HepG2 (cell line): ENCODE results near the gene MAP2K7. TPM values are rescaled to one million over a fixed set of nuclear protein-coding genes. Genes with fewer than 3 reads are reported as not detected.

Source experiments
- DNMT1 ChIP-seq: sonication (generic); formaldehyde crosslinking; IDR thresholded peaks from 2 replicates; pipeline ENCODE4 v1.5.1; 2020; ENCODE audit warnings: mild to moderate bottlenecking, missing genetic modification reagents
- FOXK1 ChIP-seq: sonication (generic); formaldehyde crosslinking; IDR thresholded peaks from 2 replicates; pipeline ENCODE4 v1.4.0; 2020; ENCODE audit warnings: low read depth, missing genetic modification reagents, borderline replicate concordance
- HCFC1 ChIP-seq: fragments of 150-350 bp; IDR thresholded peaks from 2 replicates; pipeline ENCODE4 v1.6.1; 2014; ENCODE audit warnings: low read depth, low read length
- MLX ChIP-seq: IDR thresholded peaks from 2 replicates; pipeline ENCODE4 v1.6.1; 2016
- NCOR1 ChIP-seq: fragments of 200-600 bp; sonication (generic); IDR thresholded peaks from 2 replicates; pipeline ENCODE4 v1.7.0; 2017; ENCODE audit warnings: antibody characterized with exemption, low read length, borderline replicate concordance
- ONECUT2 ChIP-seq: sonication (generic); formaldehyde crosslinking; IDR thresholded peaks from 2 replicates; pipeline ENCODE4 v1.4.0; 2020; ENCODE audit warnings: missing genetic modification reagents
- PPARG ChIP-seq: conservative IDR thresholded peaks from 2 replicates; pipeline ENCODE4 v1.6.1; 2016; ENCODE audit warnings: missing biosample characterization, missing genetic modification reagents
- STAG1 ChIP-seq: sonication (generic); formaldehyde crosslinking; IDR thresholded peaks from 2 replicates; pipeline ENCODE4 v1.4.0; 2020; ENCODE audit warnings: missing genetic modification reagents
- TCF7L2 ChIP-seq: IDR thresholded peaks from 2 replicates; pipeline ENCODE4 v1.6.1; 2011; ENCODE audit warnings: mild to moderate bottlenecking, low read depth, low read length, moderate library complexity
- TERF1 ChIP-seq: sonication (generic); formaldehyde crosslinking; IDR thresholded peaks from 2 replicates; pipeline ENCODE4 v1.8.0; 2022; ENCODE audit warnings: mild to moderate bottlenecking, missing genetic modification reagents, moderate library complexity
- TOPORS ChIP-seq: sonication (generic); formaldehyde crosslinking; IDR thresholded peaks from 2 replicates; pipeline ENCODE4 v1.8.0; 2023; ENCODE audit warnings: mild to moderate bottlenecking, missing genetic modification reagents
- UBTF ChIP-seq: sonication (generic); formaldehyde crosslinking; IDR thresholded peaks from 2 replicates; pipeline ENCODE4 v1.4.0; 2020; ENCODE audit warnings: mild to moderate bottlenecking, missing genetic modification reagents
- ZBTB7A ChIP-seq: sonication (generic); formaldehyde crosslinking; IDR thresholded peaks from 2 replicates; pipeline ENCODE4 v1.8.0; 2022; ENCODE audit warnings: mild to moderate bottlenecking, missing genetic modification reagents
- ZFY ChIP-seq: sonication (generic); formaldehyde crosslinking; IDR thresholded peaks from 2 replicates; pipeline ENCODE4 v1.4.0; 2020; ENCODE audit warnings: missing genetic modification reagents
- ZNF292 ChIP-seq: sonication (generic); formaldehyde crosslinking; IDR thresholded peaks from 2 replicates; pipeline ENCODE4 v1.8.1; 2022; ENCODE audit warnings: mild to moderate bottlenecking, low read depth, missing genetic modification reagents, borderline replicate concordance
- ZNF644 ChIP-seq: IDR thresholded peaks from 2 replicates; pipeline ENCODE4 v1.6.1; 2016; ENCODE audit warnings: low read depth
- ZNF687 ChIP-seq: sonication (generic); formaldehyde crosslinking; IDR thresholded peaks from 2 replicates; pipeline ENCODE4 v1.5.1; 2020; ENCODE audit warnings: mild to moderate bottlenecking, missing genetic modification reagents, moderate library complexity
- ZNF75D ChIP-seq: sonication (generic); formaldehyde crosslinking; IDR thresholded peaks from 2 replicates; pipeline ENCODE4 v1.8.1; 2023; ENCODE audit warnings: missing genetic modification reagents, mild to moderate bottlenecking, borderline replicate concordance
- ZNF766 ChIP-seq: sonication (generic); formaldehyde crosslinking; IDR thresholded peaks from 2 replicates; pipeline ENCODE4 v1.5.0; 2020; ENCODE audit warnings: missing genetic modification reagents, borderline replicate concordance
- polyA plus RNA-seq, 8 experiments: library from polyadenylated mRNA; depleted of rRNA in 3 of 8; stranded (reverse) in 7 of 8; unstranded in 1 of 8; fragments of >200 nt; fragmentation: Illumina TruSeq in 4 of 8; extraction: Trizol in 4 of 8; gene quantifications; 2 replicates each; pipeline versions ENCODE4 v1.2.1 to v1.2.3, GENCODE V29; 2011 to 2016; ENCODE audit warnings: low read depth in 4 of 8, missing spikeins in 1 of 8, mixed read lengths in 1 of 8; ENCODE audit not compliant: insufficient read depth in 1 of 8
- total RNA-seq, 5 experiments: library from RNA; depleted of rRNA; stranded (reverse); fragments of >200 nt; fragmentation: Illumina TruSeq; extraction: Trizol; gene quantifications; 2 replicates each; pipeline ENCODE4 v1.2.3, GENCODE V29; 2016; ENCODE audit warnings: low read depth in 1 of 5

Gene MAP2K7
- total and polyA plus RNA-seq, 2 of the 13 experiments (the other 11 are each of a cell fraction or from before 2014, with no cell fraction given): 9.0 to 10.8 TPM

GRCh38 chr19:7897292-7897691 is 6.4 kb upstream of the MAP2K7 start (continued):
- TF ChIP-seq ZNF687 (CRISPR knock-in tag): peak; percentile 50
- no peak; the same call in 1 of the 2 replicates for TF ChIP-seq MLX (CRISPR knock-in tag)
- TF ChIP-seq TOPORS (CRISPR knock-in tag): no peak
- no peak for TF ChIP-seq ZFY
- TF ChIP-seq ZBTB7A (CRISPR knock-in tag): no peak
- TF ChIP-seq PPARG (CRISPR knock-in tag): no peak
- TF ChIP-seq UBTF: 0 out of 2 replicates have a peak, but pooled peaks have one; percentile 43
- TF ChIP-seq TERF1 (CRISPR knock-in tag): no peak
- no peak for TF ChIP-seq ZNF75D
- 0 out of 2 replicates have a peak, but pooled peaks have one; percentile 57 for TF ChIP-seq DNMT1 (CRISPR knock-in tag)
- no peak; the same call in 1 of the 2 replicates for TF ChIP-seq FOXK1 (CRISPR knock-in tag)
- TF ChIP-seq STAG1: no peak
- TF ChIP-seq ZNF292: no peak
- no peak for TF ChIP-seq HCFC1
- TF ChIP-seq TCF7L2: no peak
- peak; percentile 79; the same call in 1 of the 2 replicates for TF ChIP-seq NCOR1
- 0 out of 2 replicates have a peak, but pooled peaks have one; percentile 43 for TF ChIP-seq ZNF766 (CRISPR knock-in tag)
- no peak for TF ChIP-seq ONECUT2 (CRISPR knock-in tag)
- TF ChIP-seq ZNF644 (CRISPR knock-in tag): no peak
